Vagina (tissue), 2 donors: Measurements from ENCODE around the gene SHANK3. TPM values are rescaled to one million over a fixed set of nuclear protein-coding genes. Genes with fewer than 3 reads are reported as not detected.
"Not testable (repeated sequence)": the region's sequence is repeated elsewhere in the genome, so short reads cannot be mapped to it uniquely, and the experiment has no call there.

Experiments
- DNase-seq, 2 donors: peaks; one replicate each; pipeline ENCODE4 v3.0.0-alpha.2; 2017; ENCODE audit errors: extremely low spot score in 2 of 2
- H3K27ac ChIP-seq: fragments of 200-600 bp; sonication (generic); one replicate; pipeline ENCODE4 v1.5.1; 2019
- H3K27me3 ChIP-seq: fragments of 200-600 bp; sonication (generic); one replicate; pipeline ENCODE4 v1.5.1; 2019
- H3K36me3 ChIP-seq, 2 donors: fragments of 200-600 bp; sonication (generic); one replicate each; pipeline ENCODE4 v1.5.1; 2017 to 2019
- H3K4me1 ChIP-seq: fragments of 200-600 bp; sonication (generic); one replicate; pipeline ENCODE4 v1.5.1; 2019
- H3K4me3 ChIP-seq, 2 donors: fragments of 200-600 bp; sonication (generic); 1 replicate in 1 of 2; 2 replicates in 1 of 2; pipeline ENCODE4 v1.5.1; 2016 to 2019
- H3K9me3 ChIP-seq: fragments of 200-600 bp; sonication (generic); one replicate; pipeline ENCODE4 v1.5.1; 2019
- CTCF ChIP-seq, 3 experiments: fragments of 450-650 bp in 2 of 3; fragments of 200-600 bp in 1 of 3; sonication (generic) in 1 of 3; IDR thresholded peaks; one replicate each; pipeline ENCODE4 v1.5.1; 2017 to 2019; ENCODE audit warnings: antibody characterized with exemption in 3 of 3, mild to moderate bottlenecking in 2 of 3, moderate library complexity in 2 of 3
- POLR2A ChIP-seq, 2 donors: fragments of 450-650 bp; IDR thresholded peaks; one replicate each; pipeline ENCODE4 v1.6.1; 2017; ENCODE audit warnings: antibody characterized with exemption in 2 of 2, mild to moderate bottlenecking in 2 of 2, moderate library complexity in 2 of 2
- POLR2AphosphoS5 ChIP-seq, 2 donors: sonication (generic); formaldehyde crosslinking; IDR thresholded peaks; one replicate each; pipeline ENCODE4 v1.9.0; 2017; ENCODE audit warnings: antibody characterized with exemption in 2 of 2, mild to moderate bottlenecking in 2 of 2, low read depth in 1 of 2; ENCODE audit not compliant: insufficient read depth in 1 of 2
- intact Hi-C: fragments of 100-400 bp; cut with DNase I; formaldehyde crosslinking; loops from one replicate; pipeline ENCODE4 v1.15.1; 2023
- total RNA-seq: library from RNA; depleted of rRNA; stranded (reverse); fragments of >200 nt; gene quantifications from one replicate; pipeline ENCODE4 v1.2.3, GENCODE V29; 2016

The SHANK3 gene
- total RNA-seq, 1 donor from 2014 or later: 20.4 TPM

- intact Hi-C loops: no loop called here
- Histone ChIP-seq H3K36me3 (no peaks in the 10 kb centered on the region), H3K4me3 (no peak overlapping the region), H3K4me1 (peaks cover 11% of the 10 kb centered on the region), H3K27me3 (no peaks in the 10 kb centered on the region), H3K9me3 (no peaks in the 10 kb centered on the region), H3K27ac (no peak overlapping the region)
- TF ChIP-seq POLR2AphosphoS5 (IDR thresholded peaks at IDR 0.05; ENCODE audit: insufficient read depth in 1 of 2, low read depth in 1 of 2) (peak; percentile 13 to 16), POLR2A (IDR thresholded peaks at IDR 0.05) (no peak), CTCF (IDR thresholded peaks at IDR 0.05) (no peak)
- DNase-seq: no peak
Measured at GRCh38 chr22:50641696-50642607, 30.7 kb upstream of the SHANK3 start.

GRCh38 chr22:50643021-50643820, 29.4 kb upstream of the SHANK3 start:
- H3K36me3 ChIP-seq, H3K9me3 ChIP-seq, H3K27ac ChIP-seq, DNase-seq, intact Hi-C loops, H3K27me3 ChIP-seq, H3K4me3 ChIP-seq: not testable (repeated sequence)
- peaks cover 11% of the 10 kb centered on the region for H3K4me1 ChIP-seq

GRCh38 chr22:50643821-50644101, 28.9 kb upstream of the SHANK3 start:
- H3K4me3 ChIP-seq, DNase-seq, intact Hi-C loops, H3K27me3 ChIP-seq, H3K27ac ChIP-seq, H3K36me3 ChIP-seq, H3K9me3 ChIP-seq: not testable (repeated sequence)
- peaks cover 11% of the 10 kb centered on the region for H3K4me1 ChIP-seq

- no peak overlapping the region for H3K4me3 ChIP-seq
- no peaks in the 10 kb centered on the region for H3K27me3 ChIP-seq
- H3K4me1 ChIP-seq: no peaks in the 10 kb centered on the region
- DNase-seq: no peak
- TF ChIP-seq CTCF (IDR thresholded peaks at IDR 0.05) (no peak), POLR2AphosphoS5 (IDR thresholded peaks at IDR 0.05; ENCODE audit: insufficient read depth in 1 of 2, low read depth in 1 of 2) (no peak), POLR2A (IDR thresholded peaks at IDR 0.05) (no peak)
- no peaks in the 10 kb centered on the region for H3K36me3 ChIP-seq
- H3K9me3 ChIP-seq: no peaks in the 10 kb centered on the region
- H3K27ac ChIP-seq: no peak overlapping the region
- intact Hi-C loops: no loop called here
Measured at GRCh38 chr22:50653256-50653655, 19.4 kb upstream of the SHANK3 start.

- intact Hi-C loops, H3K4me3 ChIP-seq, H3K27ac ChIP-seq, H3K27me3 ChIP-seq, H3K4me1 ChIP-seq, DNase-seq, H3K36me3 ChIP-seq, H3K9me3 ChIP-seq: not testable (repeated sequence)
Measured at GRCh38 chr22:50654664-50655063, 18.0 kb upstream of the SHANK3 start.

GRCh38 chr22:50656122-50657070, 16.2 kb upstream of the SHANK3 start:
- no peak overlapping the region for H3K4me3 ChIP-seq
- no peak overlapping the region for H3K27ac ChIP-seq
- no peak for TF ChIP-seq CTCF (IDR thresholded peaks at IDR 0.05)
- TF ChIP-seq POLR2AphosphoS5 (IDR thresholded peaks at IDR 0.05; ENCODE audit: insufficient read depth in 1 of 2, low read depth in 1 of 2): peak; percentile 57 to 64
- H3K27me3 ChIP-seq: no peaks in the 10 kb centered on the region
- H3K4me1 ChIP-seq: no peaks in the 10 kb centered on the region
- no peak for DNase-seq
- H3K36me3 ChIP-seq: no peaks in the 10 kb centered on the region
- intact Hi-C loops: no loop called here
- no peaks in the 10 kb centered on the region for H3K9me3 ChIP-seq
